ENCODE results near the gene ACIN1. TPM values are rescaled to one million over a fixed set of nuclear protein-coding genes. Genes with fewer than 3 reads are reported as not detected.

ACIN1 gene
- total and polyA plus RNA-seq, 9 of the 15 experiments (the other 6 are each of a cell fraction or from before 2014, with no cell fraction given) = 5.0 to 196 (median 129) TPM

GRCh38 chr14:23112359-23113178 lies 17.6 kb upstream of the ACIN1 start (continued):
- TF ChIP-seq, protein P1, sequence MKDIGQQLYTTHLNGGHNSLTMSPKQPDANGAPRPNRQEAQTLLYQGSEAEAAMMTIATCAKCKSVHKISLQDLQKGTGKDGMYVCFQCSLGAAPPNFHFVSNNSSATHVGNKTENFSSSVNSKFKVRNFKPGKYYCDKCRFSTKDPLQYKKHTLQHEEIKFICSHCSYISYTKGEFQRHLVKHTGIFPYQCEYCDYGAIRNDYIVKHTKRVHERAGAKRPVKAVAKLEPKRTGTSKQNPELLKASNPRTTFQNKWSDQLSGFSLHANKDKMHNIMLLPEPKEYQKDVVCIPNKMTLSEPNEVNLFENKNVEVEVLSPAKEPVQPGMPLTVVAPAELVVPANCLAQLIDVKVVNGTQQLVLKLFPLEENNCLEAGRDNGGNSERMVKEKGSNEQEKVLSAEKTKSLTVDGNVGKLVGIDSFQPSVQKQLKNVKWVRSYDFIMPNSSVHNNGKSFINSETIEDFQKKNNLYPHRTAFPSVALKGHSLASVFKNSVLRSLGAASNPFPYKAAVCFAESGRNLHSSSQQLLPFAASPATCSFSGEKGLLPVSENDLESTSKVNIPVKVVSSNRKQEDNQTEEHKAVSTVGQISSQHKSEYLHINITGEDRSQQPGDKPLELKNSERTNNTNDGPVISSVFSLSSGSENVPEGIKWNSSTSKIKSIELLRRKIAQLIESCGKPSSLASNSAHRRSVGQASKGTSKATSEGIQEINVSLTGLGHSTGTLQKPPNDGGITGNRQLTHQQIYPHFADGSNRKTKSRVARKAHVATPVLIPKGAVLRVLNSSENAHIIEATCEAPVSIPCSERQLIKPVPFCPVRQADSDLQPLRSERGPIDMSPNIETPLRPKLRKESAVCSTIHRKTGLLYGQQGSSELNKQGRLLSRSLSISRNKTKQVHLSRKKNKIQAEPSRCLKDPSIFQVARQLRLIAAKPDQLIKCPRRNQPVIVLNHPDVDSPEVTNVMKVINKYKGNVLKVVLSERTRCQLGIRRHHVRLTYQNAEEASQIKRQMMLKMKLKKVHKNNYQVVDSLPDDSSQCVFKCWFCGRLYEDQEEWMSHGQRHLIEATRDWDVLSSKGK (CRISPR knock-in tag; IDR thresholded peaks at IDR 0.05) = no peak
- TF ChIP-seq PTTG1 (tag; IDR thresholded peaks at IDR 0.05; ENCODE audit: low read depth) = no peak
- peak; percentile 96 for TF ChIP-seq FOSL1 (tag; conservative IDR thresholded peaks at IDR 0.05)
- TF ChIP-seq ZFX (CRISPR knock-in tag; IDR thresholded peaks at IDR 0.05) = no peak
- TF ChIP-seq, protein P2, sequence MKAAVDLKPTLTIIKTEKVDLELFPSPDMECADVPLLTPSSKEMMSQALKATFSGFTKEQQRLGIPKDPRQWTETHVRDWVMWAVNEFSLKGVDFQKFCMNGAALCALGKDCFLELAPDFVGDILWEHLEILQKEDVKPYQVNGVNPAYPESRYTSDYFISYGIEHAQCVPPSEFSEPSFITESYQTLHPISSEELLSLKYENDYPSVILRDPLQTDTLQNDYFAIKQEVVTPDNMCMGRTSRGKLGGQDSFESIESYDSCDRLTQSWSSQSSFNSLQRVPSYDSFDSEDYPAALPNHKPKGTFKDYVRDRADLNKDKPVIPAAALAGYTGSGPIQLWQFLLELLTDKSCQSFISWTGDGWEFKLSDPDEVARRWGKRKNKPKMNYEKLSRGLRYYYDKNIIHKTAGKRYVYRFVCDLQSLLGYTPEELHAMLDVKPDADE (conservative IDR thresholded peaks at IDR 0.05; ENCODE audit: control insufficient read depth, low read depth, low read length) = peak; percentile 92
- TF ChIP-seq CCNT2 (IDR thresholded peaks at IDR 0.05; ENCODE audit: borderline replicate concordance, extremely low read depth, insufficient read length, low read depth, low read length) = peak; percentile 99
- TF ChIP-seq ZZZ3 (IDR thresholded peaks at IDR 0.05) = no peak
- TF ChIP-seq DMBX1 (CRISPR knock-in tag; IDR thresholded peaks at IDR 0.05; ENCODE audit: borderline replicate concordance) = peak; percentile 91
- TF ChIP-seq HIVEP1 (CRISPR knock-in tag; IDR thresholded peaks at IDR 0.05) = no peak
- no peak for TF ChIP-seq STAT6 (CRISPR knock-in tag; IDR thresholded peaks at IDR 0.05)
- TF ChIP-seq BRD9 (IDR thresholded peaks at IDR 0.05; ENCODE audit: low read depth, partially characterized antibody) = no peak
- peak; percentile 93 for TF ChIP-seq ZEB2 (IDR thresholded peaks at IDR 0.05)
- no peak for TF ChIP-seq ZNF253 (CRISPR knock-in tag; conservative IDR thresholded peaks at IDR 0.05)
- no peak for TF ChIP-seq COPS2 (conservative IDR thresholded peaks at IDR 0.05)
- no peak for TF ChIP-seq RFX7 (CRISPR knock-in tag; IDR thresholded peaks at IDR 0.05)
- no peak for TF ChIP-seq PATZ1 (CRISPR knock-in tag; IDR thresholded peaks at IDR 0.05; ENCODE audit: borderline replicate concordance)
- TF ChIP-seq SAFB2 (IDR thresholded peaks at IDR 0.05; ENCODE audit: borderline replicate concordance, low read depth, low read length, severe bottlenecking) = no peak
- TF ChIP-seq ZNF224 (CRISPR knock-in tag; IDR thresholded peaks at IDR 0.05) = no peak

Data from K562 (cell line).